SJCRH30 (cell line): ENCODE results near the gene AMPH. TPM values are rescaled to one million over a fixed set of nuclear protein-coding genes. Genes with fewer than 3 reads are reported as not detected.

Experiments
- DNase-seq, 2 experiments: peaks; one replicate each; pipeline ENCODE4 v3.0.0-alpha.2; 2015 to 2020
- H3K27ac ChIP-seq: fragments of 250-450 bp; sonication (Bioruptor Pico); 2 replicates; pipeline ENCODE4 v1.5.1; 2020; ENCODE audit warnings: mild to moderate bottlenecking, moderate library complexity
- H3K27me3 ChIP-seq: fragments of 250-450 bp; sonication (Bioruptor Pico); 2 replicates; pipeline ENCODE4 v1.5.1; 2020; ENCODE audit warnings: mild to moderate bottlenecking, moderate library complexity
- H3K36me3 ChIP-seq: fragments of 250-450 bp; sonication (Bioruptor Pico); 2 replicates; pipeline ENCODE4 v1.5.1; 2020; ENCODE audit warnings: mild to moderate bottlenecking, moderate library complexity
- H3K4me1 ChIP-seq: fragments of 250-450 bp; sonication (Bioruptor Pico); 2 replicates; pipeline ENCODE4 v1.5.1; 2020; ENCODE audit warnings: mild to moderate bottlenecking, moderate library complexity
- H3K4me3 ChIP-seq: fragments of 250-450 bp; sonication (Bioruptor Pico); 2 replicates; pipeline ENCODE4 v1.5.1; 2020; ENCODE audit warnings: mild to moderate bottlenecking, moderate library complexity
- H3K9me3 ChIP-seq: fragments of 250-450 bp; sonication (Bioruptor Pico); replicated peaks from 2 replicates; pipeline ENCODE4 v1.5.1; 2020; ENCODE audit warnings: mild to moderate bottlenecking, moderate library complexity
- total RNA-seq: library from RNA; depleted of rRNA; stranded (reverse); fragments of >200 nt; shearing (Covaris generic); gene quantifications from 2 replicates; pipeline ENCODE4 v1.2.3, GENCODE V29; 2014; rRNA removed

Gene AMPH
- total RNA-seq, result 0.03 TPM in 1 of 2 replicates, not detected in the other

- Histone ChIP-seq H3K36me3 (no peaks in the 10 kb centered on the region), H3K27me3 (peaks cover 6% of the 10 kb centered on the region), H3K4me1 (no peaks in the 10 kb centered on the region), H3K9me3 (no peaks in the 10 kb centered on the region), H3K27ac (no peak within 1 kb of the TSS), H3K4me3 (peak within 1 kb of the TSS; percentile 28)
- DNase-seq, result no peak
Measured at GRCh38 chr7:38630720-38631673, at the start of gene AMPH. TSS of gene AMPH (minus strand) at chr7:38631373. CDS start at chr7:38631351, 22 bp downstream.

DNA sequence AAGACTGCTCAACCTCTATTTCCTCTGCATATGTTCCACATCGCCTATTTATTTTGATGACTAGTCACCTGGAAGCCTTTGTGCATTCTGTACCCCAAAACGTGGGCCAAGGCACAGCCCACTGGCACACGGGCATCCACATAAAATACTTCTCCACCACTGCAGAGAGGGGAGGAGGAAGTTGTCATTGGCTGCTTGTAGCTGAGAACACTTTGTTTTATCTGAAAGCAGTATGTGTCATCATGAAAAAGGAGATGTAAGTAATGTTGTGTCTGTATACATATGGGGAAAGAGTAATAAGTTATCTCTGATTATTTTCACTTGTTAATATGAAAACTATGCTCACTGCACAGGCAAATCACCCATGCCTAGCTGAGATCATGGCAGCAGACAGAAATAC is 48.2 kb upstream of the AMPH start:
- no peak for DNase-seq
- no peaks in the 10 kb centered on the region for H3K9me3 ChIP-seq
- H3K4me1 ChIP-seq, result no peaks in the 10 kb centered on the region
- no peaks in the 10 kb centered on the region for H3K36me3 ChIP-seq
- H3K27me3 ChIP-seq, result peaks cover 4% of the 10 kb centered on the region; the same call in 1 of the 2 replicates
- H3K4me3 ChIP-seq, result no peak overlapping the region
- H3K27ac ChIP-seq, result no peak overlapping the region

- no peak for DNase-seq
- Histone ChIP-seq H3K4me1 (no peaks in the 10 kb centered on the region), H3K4me3 (no peak overlapping the region), H3K27me3 (peaks cover 3% of the 10 kb centered on the region; the same call in 1 of the 2 replicates), H3K36me3 (no peaks in the 10 kb centered on the region), H3K9me3 (no peaks in the 10 kb centered on the region), H3K27ac (no peak overlapping the region)
Measured at GRCh38 chr7:38678698-38679054, 47.5 kb upstream of the AMPH start.

GRCh38 chr7:38677981-38678697 is 47.0 kb upstream of the AMPH start:
- Histone ChIP-seq H3K36me3 (no peaks in the 10 kb centered on the region), H3K27me3 (peaks cover 2% of the 10 kb centered on the region; the same call in 1 of the 2 replicates), H3K4me3 (no peak overlapping the region), H3K27ac (no peak overlapping the region), H3K4me1 (no peaks in the 10 kb centered on the region), H3K9me3 (no peaks in the 10 kb centered on the region)
- no peak for DNase-seq

- H3K36me3 ChIP-seq, result no peaks in the 10 kb centered on the region
- H3K27ac ChIP-seq, result no peak overlapping the region
- H3K9me3 ChIP-seq, result no peaks in the 10 kb centered on the region
- no peak overlapping the region for H3K4me3 ChIP-seq
- no peaks in the 10 kb centered on the region for H3K4me1 ChIP-seq
- 0 out of 2 replicates have a peak, but pooled peaks cover 2% of the 10 kb centered on the region for H3K27me3 ChIP-seq
- no peak for DNase-seq
Measured at GRCh38 chr7:38675494-38676106, 44.4 kb upstream of the AMPH start.

- DNase-seq, result no peak
- H3K36me3 ChIP-seq, result no peaks in the 10 kb centered on the region
- H3K4me1 ChIP-seq, result no peaks in the 10 kb centered on the region
- 0 out of 2 replicates have a peak, but pooled peaks cover 2% of the 10 kb centered on the region for H3K27me3 ChIP-seq
- H3K9me3 ChIP-seq, result no peaks in the 10 kb centered on the region
- H3K27ac ChIP-seq, result no peak overlapping the region
- H3K4me3 ChIP-seq, result no peak overlapping the region
Measured at GRCh38 chr7:38674513-38674912, 43.3 kb upstream of the AMPH start.

DNA sequence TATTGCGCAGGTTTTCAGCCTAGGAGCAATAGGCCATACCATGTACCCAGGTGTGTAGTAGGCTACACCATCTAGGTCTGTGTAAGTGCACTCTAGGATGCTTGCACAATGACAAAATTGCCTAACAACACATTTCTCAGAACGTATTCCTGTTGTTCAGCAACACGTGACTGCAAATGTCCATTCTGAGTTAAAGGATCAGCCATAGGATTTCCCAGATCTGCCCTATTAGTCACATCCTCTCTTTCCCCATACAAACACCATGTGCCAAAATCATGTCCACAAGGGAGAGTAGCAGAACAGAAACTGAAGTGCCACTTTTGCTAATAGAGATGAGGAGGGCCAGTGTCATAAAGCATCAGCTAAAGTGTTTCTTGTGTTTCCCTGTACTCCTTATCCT is 42.6 kb upstream of the AMPH start:
- H3K27ac ChIP-seq, result no peak overlapping the region
- no peak overlapping the region for H3K4me3 ChIP-seq
- no peaks in the 10 kb centered on the region for H3K36me3 ChIP-seq
- DNase-seq, result no peak
- no peaks in the 10 kb centered on the region for H3K9me3 ChIP-seq
- H3K27me3 ChIP-seq, result 0 out of 2 replicates have a peak, but pooled peaks cover 2% of the 10 kb centered on the region
- no peaks in the 10 kb centered on the region for H3K4me1 ChIP-seq

DNA sequence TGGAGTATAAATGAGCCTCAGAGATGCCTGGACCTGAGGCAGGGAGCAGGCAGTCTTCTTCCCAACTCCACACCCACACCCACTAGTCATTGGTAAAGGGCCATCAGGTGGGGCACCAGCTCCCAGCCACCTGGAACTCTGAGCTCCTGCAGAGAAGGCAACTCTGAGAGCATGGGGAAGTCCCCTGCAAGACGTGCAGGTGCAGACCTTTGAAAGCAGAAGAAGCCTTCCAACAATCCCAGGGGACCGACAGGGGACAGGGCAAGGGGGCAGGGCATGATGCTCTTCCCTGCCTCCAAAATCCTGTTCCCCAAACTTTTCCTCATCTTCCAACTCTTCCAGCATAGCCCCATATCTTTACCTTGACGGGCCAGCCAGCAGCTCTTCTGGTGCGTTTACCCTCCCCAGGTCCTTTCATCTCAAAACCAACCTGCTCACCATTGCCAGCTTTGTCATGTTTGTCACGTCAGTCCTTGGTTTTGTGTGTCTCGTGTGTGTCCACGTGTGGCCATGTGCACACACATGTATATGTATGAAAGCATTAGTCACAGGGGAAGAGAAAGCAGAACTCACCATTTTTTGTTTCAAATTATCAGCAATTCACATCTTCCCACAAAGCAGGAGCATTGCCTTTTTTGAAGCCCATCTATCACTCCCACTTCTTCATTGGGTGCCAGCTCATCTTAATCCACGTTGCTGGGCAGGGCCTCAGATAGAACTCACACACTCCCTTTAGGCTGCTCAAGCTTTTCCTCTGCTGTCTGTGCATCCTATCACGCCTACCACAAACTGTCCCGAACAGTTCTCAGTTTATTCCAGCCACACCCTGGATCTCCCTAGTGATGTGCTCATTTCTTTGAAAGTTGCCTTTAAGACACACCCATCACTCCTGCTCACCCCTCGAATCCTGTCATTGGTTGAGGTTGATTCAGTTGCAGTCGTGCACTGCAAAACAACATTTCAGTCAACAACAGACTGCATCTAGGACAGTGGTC is 41.0 kb upstream of the AMPH start:
- Histone ChIP-seq H3K27ac (no peak overlapping the region), H3K4me1 (no peaks in the 10 kb centered on the region), H3K4me3 (no peak overlapping the region), H3K9me3 (no peaks in the 10 kb centered on the region), H3K27me3 (0 out of 2 replicates have a peak, but pooled peaks cover 2% of the 10 kb centered on the region), H3K36me3 (no peaks in the 10 kb centered on the region)
- no peak for DNase-seq

GRCh38 chr7:38669965-38670520 is 38.9 kb upstream of the AMPH start:
- Histone ChIP-seq H3K9me3 (no peaks in the 10 kb centered on the region), H3K4me1 (no peaks in the 10 kb centered on the region), H3K27ac (no peak overlapping the region), H3K4me3 (no peak overlapping the region), H3K36me3 (no peaks in the 10 kb centered on the region), H3K27me3 (0 out of 2 replicates have a peak, but pooled peaks cover 2% of the 10 kb centered on the region)
- DNase-seq, result no peak

GRCh38 chr7:38664972-38665371 is 33.8 kb upstream of the AMPH start:
- no peaks in the 10 kb centered on the region for H3K36me3 ChIP-seq

DNA sequence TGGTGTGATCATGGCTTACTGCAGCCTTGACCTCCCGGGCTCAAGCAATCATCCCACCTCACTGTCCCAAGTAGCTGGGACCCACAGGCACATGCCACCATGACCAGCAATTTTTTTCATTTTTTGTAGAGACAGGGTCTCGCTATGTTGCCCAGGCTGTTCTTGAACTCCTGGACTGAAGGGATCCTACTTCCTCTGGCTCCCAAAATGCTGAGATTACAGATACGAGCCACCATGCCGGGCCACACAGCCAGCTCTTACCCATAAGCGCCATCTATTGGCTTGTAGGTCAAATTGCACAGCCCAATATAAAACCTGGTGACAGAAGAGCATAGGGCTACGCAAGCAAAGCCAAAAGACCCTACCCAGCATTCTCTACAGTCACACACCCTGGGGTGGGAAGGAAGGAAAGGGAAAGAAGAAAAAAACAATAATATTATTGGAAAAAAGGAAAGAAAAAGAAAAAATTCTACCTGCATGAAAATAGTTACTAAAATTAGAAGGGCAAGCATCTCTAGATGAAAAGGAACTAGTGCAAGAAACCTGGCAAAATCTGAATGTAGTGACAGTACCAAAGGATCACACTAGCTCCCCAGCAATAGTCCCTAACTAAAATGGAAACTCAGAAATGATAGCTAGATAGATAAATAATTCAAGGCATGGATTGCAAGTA is 29.4 kb upstream of the AMPH start:
- H3K4me3 ChIP-seq, result no peak overlapping the region
- H3K9me3 ChIP-seq, result no peaks in the 10 kb centered on the region
- H3K27me3 ChIP-seq, result no peaks in the 10 kb centered on the region
- H3K27ac ChIP-seq, result no peak overlapping the region
- no peaks in the 10 kb centered on the region for H3K36me3 ChIP-seq
- peak; percentile 40 to 69 for DNase-seq
- no peaks in the 10 kb centered on the region for H3K4me1 ChIP-seq

More at GRCh38 chr7:38664972-38665371, 33.8 kb upstream of the AMPH start:
- no peaks in the 10 kb centered on the region for H3K9me3 ChIP-seq
- H3K27me3 ChIP-seq, result no peaks in the 10 kb centered on the region
- no peak overlapping the region for H3K4me3 ChIP-seq
- no peaks in the 10 kb centered on the region for H3K4me1 ChIP-seq
- H3K27ac ChIP-seq, result no peak overlapping the region
- no peak for DNase-seq

GRCh38 chr7:38659931-38660330 is 28.8 kb upstream of the AMPH start:
- Histone ChIP-seq H3K4me3 (no peak overlapping the region), H3K4me1 (no peaks in the 10 kb centered on the region), H3K27me3 (0 out of 2 replicates have a peak, but pooled peaks cover 1% of the 10 kb centered on the region), H3K36me3 (no peaks in the 10 kb centered on the region), H3K9me3 (no peaks in the 10 kb centered on the region), H3K27ac (no peak overlapping the region)
- DNase-seq, result no peak

DNA sequence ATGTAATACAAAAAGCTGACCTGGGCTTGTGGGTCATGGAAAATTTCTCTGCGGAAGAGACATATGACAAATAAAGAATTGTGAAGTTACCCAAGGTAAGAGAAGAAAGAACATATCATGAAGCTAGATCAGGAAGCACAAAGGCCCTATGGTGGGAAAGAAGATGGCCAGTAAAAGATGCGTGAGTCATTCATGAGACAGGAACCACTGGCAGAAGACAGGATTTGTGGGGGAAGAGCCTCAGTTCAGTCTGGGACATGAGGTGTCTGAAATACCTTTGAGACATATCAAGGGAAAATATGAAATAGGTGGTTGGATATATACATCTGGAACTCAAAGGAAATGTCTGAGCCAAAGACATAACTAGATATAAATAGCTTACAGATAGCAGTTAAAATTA is 27.7 kb upstream of the AMPH start:
- Histone ChIP-seq H3K4me1 (no peaks in the 10 kb centered on the region), H3K27me3 (0 out of 2 replicates have a peak, but pooled peaks cover 6% of the 10 kb centered on the region), H3K27ac (no peak overlapping the region), H3K9me3 (no peaks in the 10 kb centered on the region), H3K4me3 (no peak overlapping the region), H3K36me3 (no peaks in the 10 kb centered on the region)
- DNase-seq, result no peak
